AG04449 (cell line): ENCODE results near the gene KANSL3.

Experiments used
- CTCF ChIA-PET: fragments of 350-600 bp; formaldehyde crosslinking; extraction: SDS; loops from one replicate; lab custom pipeline; 2021; ENCODE audit warnings: antibody characterized with exemption; lab: Yijun Ruan, JAX
- POLR2A ChIA-PET: fragments of 400-600, 350-600 bp; formaldehyde crosslinking; extraction: SDS; loops from one replicate; lab custom pipeline; 2020; ENCODE audit warnings: antibody characterized with exemption, inconsistent platforms; lab: Yijun Ruan, JAX
- DNase-seq: peaks from one replicate; pipeline ENCODE4 v3.0.0-alpha.2; 2010; ENCODE audit warnings: low read depth, low spot score
- H3K4me3 ChIP-seq: 2 replicates; pipeline ENCODE4 v1.5.1; 2011; ENCODE audit warnings: low read depth, mild to moderate bottlenecking, control low read depth, low read length
- TF ChIP-seq, protein P1 (sequence below): IDR thresholded peaks from one replicate; pipeline ENCODE4 v1.5.1; 2011; ENCODE audit warnings: mild to moderate bottlenecking, moderate library complexity, low read length, control low read depth, inconsistent platforms; ENCODE audit not compliant: insufficient read depth; ENCODE audit errors: missing control alignments

Gene KANSL3

DNA sequence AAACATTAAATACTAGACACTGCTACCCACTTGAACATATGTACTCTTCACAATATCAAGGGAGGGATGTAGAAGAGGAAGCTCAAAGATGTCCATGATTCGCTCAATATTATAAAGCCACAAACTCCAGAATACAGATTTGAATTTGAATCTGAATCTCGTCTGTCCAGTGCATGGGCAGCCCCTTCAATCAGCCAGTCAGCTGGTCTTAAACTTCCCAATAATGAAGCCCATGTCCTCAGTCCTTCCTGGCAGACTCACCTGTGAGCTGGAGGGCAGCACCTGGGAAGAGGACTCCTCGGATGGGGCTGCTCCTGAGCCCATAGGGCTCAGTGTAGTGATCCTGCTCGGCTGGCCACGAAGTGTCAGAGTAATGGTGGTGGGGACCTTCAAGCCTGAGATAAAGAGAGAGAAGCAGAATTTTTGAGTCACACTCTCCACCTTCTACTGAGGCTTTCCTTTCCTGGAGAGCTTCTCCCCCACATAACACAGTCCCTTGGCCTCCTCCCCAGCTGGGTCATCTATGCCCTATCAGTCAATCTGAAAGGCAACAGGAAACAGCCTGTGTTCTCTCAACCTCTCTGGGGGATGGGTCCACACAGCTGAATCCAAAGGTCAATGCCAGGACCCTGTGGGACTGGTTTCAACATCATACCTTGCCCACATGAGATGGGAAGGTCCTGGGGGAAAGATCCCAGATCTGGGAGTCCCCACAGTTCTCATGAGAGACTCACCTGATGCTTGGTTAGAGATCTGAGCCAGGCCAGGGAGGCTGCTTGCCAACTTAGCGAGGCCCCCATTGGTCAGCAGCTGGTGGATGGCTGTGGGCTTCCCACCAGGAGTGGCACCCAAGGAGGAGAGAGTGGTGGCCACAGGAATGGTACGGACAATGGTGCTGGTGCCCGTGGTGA lies 36.5 kb downstream of the KANSL3 start:
- CTCF ChIA-PET, result interaction anchor here (0.8 to 1.5 kb wide), 4 partner anchors 10 to 161 kb away, joined by 3 to 4 read pairs (median 3); no protein-coding TSS in a partner anchor
- TF ChIP-seq, protein P1, sequence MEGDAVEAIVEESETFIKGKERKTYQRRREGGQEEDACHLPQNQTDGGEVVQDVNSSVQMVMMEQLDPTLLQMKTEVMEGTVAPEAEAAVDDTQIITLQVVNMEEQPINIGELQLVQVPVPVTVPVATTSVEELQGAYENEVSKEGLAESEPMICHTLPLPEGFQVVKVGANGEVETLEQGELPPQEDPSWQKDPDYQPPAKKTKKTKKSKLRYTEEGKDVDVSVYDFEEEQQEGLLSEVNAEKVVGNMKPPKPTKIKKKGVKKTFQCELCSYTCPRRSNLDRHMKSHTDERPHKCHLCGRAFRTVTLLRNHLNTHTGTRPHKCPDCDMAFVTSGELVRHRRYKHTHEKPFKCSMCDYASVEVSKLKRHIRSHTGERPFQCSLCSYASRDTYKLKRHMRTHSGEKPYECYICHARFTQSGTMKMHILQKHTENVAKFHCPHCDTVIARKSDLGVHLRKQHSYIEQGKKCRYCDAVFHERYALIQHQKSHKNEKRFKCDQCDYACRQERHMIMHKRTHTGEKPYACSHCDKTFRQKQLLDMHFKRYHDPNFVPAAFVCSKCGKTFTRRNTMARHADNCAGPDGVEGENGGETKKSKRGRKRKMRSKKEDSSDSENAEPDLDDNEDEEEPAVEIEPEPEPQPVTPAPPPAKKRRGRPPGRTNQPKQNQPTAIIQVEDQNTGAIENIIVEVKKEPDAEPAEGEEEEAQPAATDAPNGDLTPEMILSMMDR, result no peak
- H3K4me3 ChIP-seq, result no peak overlapping the region
- no peak for DNase-seq
- POLR2A ChIA-PET, result no interaction called here

DNA sequence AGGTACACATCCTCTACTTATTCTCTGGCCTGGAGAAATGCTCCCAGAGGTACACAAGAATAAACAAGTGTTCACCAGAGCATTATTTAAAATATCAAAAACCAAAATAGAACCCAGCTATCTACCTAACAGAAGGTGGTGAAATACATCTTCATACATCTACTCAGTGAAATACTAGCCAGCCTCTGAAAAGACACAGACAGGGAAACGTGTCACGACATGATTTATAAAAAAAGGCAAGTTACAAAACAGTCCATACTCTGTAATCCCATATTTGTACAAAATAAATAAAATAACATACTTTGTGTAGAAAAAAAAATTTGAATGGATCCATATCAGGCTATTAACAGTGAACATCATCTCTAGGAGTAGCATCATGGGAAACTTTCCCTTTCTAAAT lies 38.2 kb downstream of the KANSL3 start:
- no peak for DNase-seq
- ChIA-PET CTCF (interaction anchor here (1.2 kb wide), 1 partner anchor 12 kb away, joined by 3 read pairs; no protein-coding TSS in a partner anchor), POLR2A (no interaction called here)

DNA sequence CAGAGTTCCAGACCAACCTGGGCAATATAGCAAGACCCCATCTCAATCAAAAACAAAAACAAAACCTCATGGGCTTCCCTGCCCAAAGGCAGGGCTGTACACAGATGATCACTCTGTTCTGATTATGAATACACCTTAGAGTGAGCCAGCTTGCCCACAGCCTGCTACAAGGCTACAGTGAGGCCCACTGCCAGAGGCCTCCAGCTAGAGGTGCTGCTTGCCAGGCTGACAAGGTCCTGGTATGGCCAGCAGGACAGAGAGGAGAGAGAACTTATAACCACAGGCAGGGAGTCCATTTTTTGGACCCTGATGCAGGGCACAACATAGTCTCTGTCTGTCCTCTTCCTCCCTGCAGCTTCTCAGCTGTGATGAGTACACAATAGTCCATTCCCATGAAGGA lies 41.5 kb downstream of the KANSL3 start:
- ChIA-PET POLR2A (no interaction called here), CTCF (interaction anchor here (1.5 kb wide), 1 partner anchor 15 kb away, joined by 3 read pairs; no protein-coding TSS in a partner anchor)
- TF ChIP-seq, protein P1, result no peak
- no peak for DNase-seq
- H3K4me3 ChIP-seq, result no peak overlapping the region

More for the DNA sequence above, 38.2 kb downstream of the KANSL3 start:
- no peak overlapping the region for H3K4me3 ChIP-seq
- TF ChIP-seq, protein P1, result no peak

DNA sequence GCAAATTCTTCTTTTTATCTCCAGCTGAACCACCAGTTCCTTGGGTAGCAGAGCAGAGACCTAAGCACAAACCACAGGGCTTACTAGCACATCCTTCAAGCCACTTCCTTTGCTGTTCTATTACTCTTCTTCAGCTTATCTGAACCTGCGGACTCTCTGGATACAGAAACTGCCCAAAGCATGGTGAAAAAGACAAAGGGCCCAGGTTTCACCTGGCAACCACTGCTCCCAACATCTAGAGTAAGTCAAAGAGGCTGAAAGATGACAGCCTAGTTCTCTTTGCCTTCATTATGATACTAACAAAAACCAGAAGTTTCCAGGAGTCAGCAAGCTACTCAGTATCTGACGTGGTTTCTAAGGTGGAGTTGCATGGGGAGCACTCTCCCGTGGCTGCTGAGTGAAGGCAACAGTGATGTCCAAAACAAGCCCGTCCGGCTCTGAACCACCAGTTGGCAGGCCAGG lies 43.4 kb downstream of the KANSL3 start:
- CTCF ChIA-PET, result interaction anchor here (0.7 to 1.8 kb wide), 4 partner anchors 12 to 40 kb away, joined by 3 to 8 read pairs (median 5); no protein-coding TSS in a partner anchor
- no peak overlapping the region for H3K4me3 ChIP-seq
- DNase-seq, result no peak
- TF ChIP-seq, protein P1, result no peak
- POLR2A ChIA-PET, result no interaction called here

DNA sequence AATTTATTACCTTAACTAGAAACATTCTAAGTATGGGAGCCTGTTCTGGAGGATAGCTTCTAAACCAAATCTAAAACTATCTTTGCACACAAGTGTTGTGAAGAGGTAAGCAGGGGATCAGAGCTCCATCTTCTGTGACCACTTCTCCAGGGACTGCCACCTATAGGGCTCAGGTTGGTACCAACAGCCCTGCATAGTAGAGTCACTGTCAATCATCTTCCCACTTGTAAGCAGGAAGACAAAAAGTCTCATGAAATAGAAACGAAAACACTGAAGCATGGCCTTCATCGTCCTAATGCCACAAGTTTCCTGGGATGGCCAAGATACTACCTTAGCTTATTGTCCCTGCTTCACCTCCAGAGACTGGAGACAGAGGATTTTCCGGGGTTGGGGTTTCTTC lies 43.8 kb downstream of the KANSL3 start:
- TF ChIP-seq, protein P1, result no peak
- DNase-seq, result no peak
- ChIA-PET CTCF (interaction anchor here (1.1 to 1.8 kb wide), 4 partner anchors 12 to 187 kb away, joined by 3 to 8 read pairs (median 5); no protein-coding TSS in a partner anchor), POLR2A (no interaction called here)
- no peak overlapping the region for H3K4me3 ChIP-seq

DNA sequence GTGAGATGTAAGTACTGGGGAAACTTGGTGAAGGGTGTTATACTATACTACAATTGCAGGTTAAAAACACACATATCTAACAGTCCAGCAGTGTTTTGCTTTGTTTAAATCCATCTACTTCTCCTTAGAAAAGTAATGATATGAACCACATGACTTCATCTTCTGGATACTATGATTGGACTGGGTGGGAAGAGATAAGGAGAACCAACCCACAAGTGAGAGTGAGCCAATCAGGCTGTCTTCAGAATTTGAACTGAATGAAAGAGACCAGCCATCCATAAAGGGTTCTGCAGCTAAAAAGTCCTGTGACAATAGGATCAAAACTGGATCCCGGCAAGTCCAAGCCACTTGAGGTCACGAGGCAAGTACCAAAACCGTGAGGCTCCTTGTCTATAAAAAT lies 46.6 kb downstream of the KANSL3 start:
- CTCF ChIA-PET, result no interaction called here
- no peak overlapping the region for H3K4me3 ChIP-seq
- TF ChIP-seq, protein P1, result no peak
- no peak for DNase-seq
- POLR2A ChIA-PET, result no interaction called here
